Stimulated activated CD4-positive, alpha-beta T cell treated with anti-CD3 and anti-CD28 coated beads, Interleukin-15, amount 100 ng/mL, for 48 hours (primary cell): Measurements from ENCODE around the gene PUS1.
A peak's percentile ranks its signal among the peaks of the same experiment; 100 is the strongest.
"Not testable (repeated sequence)": the region's sequence is repeated elsewhere in the genome, so short reads cannot be mapped to it uniquely, and the experiment has no call there.

Source experiments
- DNase-seq, 2 donors: peaks; one replicate each; pipeline ENCODE4 v3.0.0-alpha.2; 2020; ENCODE audit warnings: low read depth in 2 of 2

The PUS1 gene

DNA sequence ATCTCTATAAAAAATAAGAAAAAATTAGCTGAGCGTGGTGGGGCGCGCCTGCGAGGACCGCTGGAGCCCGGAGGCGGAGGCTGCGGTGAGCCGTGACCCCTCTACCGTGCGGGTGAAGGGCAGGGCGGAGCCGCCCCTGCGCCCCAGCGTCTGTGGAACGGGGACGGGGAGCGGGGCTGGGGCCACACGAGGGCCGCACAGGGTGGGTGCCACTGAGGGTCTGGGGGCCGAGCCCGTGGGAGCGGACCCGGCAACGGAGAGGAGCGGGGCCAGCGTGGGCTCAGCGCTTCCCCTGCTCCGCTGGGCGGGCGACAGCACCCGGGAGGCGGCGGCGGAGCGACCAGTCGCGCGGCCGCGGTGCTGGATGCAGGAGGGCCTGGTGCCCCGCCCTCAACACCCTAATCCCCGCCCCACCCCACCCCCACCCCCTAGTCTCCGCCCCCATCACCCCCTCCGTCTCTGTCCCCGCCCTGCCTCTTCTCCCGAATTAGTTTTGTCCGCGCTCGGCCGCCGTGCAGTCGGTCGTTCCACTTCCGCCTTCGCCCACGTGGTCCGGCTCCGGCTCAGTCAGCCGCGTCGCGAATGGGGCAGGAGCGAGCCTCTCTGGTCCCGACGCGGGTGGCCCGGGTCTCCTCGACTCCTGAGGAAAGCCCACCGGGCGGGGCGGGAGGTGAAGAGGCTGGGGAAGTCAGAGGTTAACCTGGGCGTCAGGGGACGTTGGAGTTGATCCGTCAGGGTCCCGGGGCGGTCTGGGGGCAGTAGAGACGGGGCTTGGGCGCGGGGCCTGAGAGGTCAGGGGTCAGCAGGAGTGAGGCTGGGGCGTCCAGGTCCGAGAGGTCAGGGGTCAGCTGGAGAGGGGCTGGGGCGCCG is at the start of gene PUS1:
Gene PUS1, plus strand, starts transcription at position 566 of the 870 bp plus-strand sequence. CDS start 447 bp downstream, outside the sequence.
- peak; percentile 90 to 91 for DNase-seq

DNA sequence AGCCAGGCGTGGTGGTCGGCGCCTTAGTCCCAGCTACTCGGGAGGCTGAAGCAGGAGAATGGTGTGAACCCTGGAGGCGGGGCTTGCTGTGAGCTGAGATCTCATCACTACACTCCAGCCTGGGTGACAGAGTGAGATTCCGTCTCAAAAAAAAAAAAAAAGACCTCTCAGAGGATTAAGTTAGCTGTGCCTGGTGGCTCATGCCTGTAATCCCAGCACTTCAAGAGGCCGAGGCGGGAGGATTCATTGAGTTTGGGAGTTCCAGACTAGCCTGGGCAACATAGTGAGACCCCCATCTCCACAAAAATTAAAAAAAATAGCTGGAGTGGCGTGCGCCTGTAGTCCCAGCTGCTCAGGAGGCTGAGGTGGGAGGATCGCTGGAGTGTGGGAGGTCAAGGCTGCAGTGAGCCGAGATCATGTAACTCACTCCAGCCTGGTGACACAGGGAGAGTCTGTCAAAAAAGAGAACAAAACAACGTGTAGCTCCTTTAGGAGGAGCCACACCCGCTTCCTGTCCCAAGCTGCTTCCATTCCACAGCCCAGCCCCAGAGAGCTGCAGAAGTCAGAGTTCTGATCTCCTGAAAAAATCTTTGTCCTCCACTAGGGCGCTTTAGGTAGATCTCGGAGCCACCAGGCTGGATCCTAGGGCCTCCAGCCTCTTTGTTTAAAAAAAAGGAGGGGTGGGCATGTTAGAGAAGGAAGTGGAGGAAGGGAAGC is 46.1 kb upstream of the PUS1 start:
- no peak for DNase-seq

DNA sequence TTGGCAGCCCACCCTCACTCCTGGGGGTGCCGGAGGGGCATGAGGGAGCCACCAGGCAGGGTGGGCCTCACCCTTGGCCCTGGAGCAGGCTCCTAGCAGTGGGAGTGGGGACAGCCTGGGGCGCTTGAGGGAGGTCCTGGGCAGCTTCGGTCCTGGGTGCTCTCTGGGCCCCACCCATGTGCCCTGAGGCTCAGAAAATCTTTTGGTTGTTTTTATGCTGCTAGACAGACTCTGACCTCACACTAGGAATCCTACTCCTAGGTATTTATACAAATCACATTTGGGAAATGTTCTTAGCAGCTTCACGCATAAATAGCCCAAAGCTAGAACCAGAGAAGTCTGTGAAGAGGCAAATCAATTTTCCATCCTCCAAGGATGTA is 45.6 kb upstream of the PUS1 start:
- DNase-seq = no peak

DNA sequence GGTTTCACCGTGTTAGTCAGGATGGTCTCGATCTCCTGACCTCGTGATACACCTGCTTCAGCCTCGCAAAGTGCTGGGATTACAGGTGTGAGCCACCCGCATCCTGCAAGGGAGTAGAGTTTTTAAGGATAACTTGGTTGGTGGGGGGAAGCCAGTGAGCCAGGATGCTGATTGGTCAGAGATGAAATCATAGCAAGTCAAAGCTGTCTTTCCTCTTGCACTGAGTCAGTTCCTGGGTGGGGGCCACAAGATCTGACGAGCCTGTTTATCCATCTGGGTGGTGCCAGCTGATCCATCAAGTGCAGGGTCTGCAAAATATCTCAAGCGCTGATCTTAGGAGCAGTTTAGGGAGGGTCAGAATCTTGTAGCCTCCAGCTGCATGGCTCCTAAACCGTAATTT is 44.0 kb upstream of the PUS1 start:
- not testable (repeated sequence) for DNase-seq

DNA sequence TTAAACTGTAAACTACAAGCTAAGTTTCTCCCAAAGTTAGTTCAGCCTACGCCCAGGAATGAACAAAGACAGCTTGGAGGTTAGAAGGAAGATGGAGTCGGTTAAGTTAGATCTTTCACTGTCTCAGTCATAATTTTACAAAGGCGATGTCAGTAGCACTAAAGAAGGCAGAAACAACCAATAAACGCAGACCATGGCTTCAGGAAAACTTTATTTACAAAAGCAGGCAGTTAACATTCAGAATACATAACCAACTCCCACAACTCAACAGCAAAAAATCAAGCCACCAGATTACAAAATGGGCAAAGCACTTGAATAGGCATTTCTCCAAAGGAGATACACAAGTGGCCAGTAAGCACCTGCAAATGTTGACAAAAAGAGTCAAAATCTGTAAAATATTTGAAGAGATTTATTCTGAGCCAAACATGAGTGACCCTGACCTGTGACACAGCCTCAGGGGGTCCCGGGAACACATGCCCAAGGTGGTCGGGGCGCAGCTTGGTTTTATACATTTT is 43.5 kb upstream of the PUS1 start:
- no peak for DNase-seq

DNA sequence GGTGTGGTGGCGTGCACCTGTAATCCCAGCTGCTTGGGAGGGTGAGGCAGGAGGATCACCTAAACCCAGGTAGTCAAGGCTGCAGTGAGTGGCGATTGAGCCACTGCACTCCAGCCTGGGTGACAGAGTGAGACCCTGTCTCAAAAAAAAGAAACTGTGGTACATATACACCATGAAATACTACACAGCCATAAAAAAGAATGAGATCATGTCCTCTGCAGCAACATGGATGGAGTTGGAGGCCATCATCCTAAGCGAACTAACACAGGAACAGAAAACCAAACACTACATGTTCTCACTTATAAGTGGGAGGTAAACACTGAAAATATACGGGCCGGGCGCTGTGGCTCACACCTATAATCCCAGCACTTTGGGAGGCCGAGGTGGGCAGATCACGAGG is 37.4 kb upstream of the PUS1 start:
- not testable (repeated sequence) for DNase-seq

DNA sequence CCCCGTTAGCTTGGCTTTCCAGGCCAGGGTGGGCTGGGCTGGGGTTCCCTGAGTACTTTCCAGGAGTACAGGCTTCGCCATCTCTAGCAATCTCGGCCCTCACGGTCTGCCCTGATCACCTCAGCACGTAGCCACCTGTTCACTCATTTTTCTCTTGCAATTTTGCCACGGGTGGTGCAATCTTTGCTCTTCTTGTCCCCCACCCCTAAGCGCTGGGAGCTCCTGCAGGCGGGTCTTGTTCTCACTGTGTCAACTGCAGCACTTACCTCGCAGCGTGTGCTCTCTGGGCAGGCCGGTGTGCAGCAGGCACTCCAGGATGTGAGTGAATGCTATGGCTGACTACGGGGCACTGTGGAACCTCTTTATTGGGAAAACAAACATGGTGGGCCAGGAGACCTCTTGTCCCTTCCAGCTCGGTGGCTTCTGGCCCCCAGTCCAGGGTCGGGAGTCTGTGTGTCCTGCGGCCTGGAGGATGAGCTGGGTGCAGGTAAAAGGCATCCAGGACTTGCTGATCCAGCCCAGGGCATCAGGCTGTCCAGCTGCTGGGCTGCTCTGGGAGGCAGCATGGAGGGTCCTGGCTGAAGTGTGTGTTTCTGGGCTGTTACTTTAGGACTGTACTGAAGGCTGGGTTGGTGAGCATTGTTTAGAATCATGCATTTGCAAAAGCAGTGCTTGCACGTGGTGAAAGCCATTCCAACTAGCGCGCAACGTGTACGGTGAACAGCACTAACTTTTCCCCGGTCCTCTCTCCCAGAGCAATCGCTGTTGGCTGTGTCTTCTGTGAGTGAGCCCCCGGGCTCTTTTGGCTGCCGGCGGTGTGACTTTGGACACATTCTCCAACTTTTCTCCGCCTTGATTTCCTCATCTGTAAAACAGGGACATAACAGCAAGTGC is 36.1 kb upstream of the PUS1 start:
- no peak for DNase-seq

DNA sequence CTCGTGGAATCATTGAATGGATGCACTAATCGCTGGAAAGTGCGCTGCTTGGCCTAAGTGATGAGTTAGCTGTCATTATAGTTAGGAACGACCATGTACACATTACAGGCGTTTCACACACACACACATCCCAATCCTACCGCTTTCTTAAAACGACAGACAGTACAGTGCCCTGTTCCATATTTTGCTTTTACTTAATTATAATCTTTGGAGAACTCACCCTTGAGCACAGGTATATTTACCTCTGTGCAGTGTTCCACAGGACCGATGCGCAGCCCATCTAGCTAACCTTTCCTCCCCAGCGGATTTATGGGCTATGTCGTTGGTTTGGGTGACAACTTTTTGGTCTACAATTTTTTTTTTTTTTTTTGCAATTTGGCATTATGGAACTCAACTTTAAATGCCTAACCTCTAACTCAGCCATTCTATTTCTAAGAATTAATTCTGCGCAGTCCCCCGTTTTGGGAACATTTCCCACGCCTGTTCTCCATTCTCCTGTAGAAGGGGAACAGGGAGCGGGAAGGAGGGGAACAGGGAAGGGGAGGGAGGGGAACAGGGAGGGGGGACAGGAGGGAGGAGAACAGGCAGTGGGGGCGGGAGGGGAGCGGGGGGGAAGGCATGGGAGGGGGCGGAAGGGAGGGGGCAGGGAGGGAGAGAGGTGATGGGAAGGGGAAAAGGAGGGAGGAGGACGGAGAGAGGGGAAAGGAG is 35.3 kb upstream of the PUS1 start:
- DNase-seq = no peak

DNA sequence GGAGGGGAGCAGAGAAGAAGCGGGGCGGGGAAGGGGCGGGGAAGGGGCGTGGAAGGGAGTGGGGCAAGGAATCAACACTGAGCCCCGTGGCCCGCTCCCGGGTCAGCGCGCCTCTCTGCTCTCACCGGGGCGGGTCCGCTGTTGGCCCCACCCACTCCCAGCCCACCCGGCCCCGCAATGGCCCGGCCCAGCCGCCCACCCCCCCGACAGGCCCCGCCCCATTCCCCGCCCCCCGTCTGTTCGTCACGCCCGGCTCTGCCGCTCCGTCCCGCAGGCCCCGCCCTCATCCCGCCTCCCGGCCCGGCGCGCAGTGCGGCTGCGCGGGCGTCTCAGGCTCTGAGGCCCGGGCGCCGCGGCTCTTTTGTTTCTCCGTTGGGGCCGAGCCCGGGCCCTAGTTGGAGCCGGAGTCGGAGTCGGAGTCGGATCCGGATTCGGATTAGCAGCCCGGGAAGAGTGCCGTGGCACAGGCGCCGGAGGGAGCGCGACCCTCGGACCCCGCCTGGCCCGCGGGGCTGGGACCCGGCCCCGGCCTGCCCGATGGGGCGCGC is 34.7 kb upstream of the PUS1 start, which contains the start of gene ULK1:
Gene ULK1, plus strand, starts transcription at position 310 of the 548 bp plus-strand sequence. CDS start 380 bp downstream, outside the sequence.
- peak; percentile 73 to 92 for DNase-seq

DNA sequence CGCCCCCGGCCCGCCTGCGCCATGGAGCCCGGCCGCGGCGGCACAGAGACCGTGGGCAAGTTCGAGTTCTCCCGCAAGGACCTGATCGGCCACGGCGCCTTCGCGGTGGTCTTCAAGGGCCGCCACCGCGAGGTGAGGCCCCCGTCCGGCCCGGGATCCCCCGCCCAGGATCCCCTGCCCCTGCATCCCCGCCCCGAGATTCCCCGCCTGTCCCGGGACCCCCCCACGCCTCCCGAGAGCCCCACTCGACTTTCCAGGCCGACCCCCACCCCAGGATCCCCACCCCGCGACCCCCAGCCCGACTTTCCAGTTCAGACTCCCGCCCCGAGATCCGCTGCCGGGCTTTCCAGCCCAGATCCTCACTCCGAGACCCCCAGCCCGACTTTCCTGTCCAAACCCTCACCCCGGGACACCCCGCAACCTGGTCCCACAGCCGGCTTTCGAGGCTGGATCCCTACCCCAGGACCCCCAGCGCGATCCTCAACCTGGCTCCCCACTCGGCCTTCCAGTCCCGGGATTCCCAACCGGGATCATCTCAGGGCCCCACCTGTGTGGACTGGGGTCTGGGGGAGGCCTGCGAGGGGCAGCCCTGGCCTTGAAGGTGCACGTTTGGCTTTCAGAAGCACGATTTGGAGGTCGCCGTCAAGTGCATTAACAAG is 34.0 kb upstream of the PUS1 start:
- DNase-seq = no peak

DNA sequence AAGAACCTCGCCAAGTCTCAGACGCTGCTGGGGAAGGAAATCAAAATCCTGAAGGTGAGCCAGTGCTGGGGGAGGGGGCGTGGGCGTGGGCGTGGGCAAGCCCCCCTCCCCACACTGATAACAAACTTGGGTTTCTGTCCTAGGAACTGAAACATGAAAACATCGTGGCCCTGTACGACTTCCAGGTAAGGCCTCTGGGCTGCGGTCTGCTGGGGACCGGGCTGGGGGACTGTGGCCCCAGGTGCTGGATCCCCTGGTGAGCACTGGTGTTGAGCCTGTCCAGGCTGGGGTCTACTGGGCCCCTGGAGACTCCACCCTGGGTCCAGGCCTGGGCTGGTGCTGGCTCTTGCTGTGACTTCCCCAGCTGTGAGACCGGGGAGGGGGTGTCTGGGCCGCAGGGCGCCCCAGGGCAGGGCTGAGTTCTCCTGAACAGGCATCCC is 33.4 kb upstream of the PUS1 start:
- no peak for DNase-seq

DNA sequence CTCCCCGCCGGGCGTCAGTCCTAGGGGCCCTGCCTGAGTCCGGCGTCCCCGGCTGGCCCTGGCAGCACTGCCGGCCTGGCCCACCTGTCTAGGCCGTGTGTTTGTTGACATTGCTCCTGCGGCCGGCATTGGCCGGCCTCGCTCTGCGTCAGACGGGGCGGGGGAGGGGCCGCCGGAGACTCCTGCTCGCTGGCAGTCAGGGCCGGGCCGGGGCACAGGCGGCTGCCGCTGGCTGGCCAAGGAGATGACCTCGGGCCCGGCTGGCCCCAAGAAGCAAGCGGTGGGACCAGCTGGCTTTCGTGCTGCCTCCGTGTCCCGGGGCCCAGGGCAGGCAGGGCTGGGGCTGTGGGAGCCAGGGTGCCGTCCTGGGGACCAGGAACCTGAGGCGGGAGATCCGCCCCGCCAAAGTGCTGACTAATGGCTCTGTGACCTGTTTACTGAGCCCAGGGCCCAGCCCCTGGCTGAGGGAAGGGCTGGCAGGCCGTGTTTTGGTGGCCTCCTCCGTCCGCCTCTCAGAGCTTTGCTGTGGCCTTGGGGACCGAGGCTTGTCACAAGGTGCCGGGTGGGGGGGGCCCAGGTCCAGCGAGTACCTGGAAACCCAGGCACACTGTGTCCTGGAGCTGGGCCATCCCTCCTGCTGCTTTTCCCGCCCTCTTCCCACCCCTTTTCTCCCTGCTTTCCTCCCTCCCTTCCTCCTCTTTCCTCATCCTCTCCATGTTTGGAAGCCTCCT is 32.8 kb upstream of the PUS1 start:
- peak; percentile 35 to 59 for DNase-seq

DNA sequence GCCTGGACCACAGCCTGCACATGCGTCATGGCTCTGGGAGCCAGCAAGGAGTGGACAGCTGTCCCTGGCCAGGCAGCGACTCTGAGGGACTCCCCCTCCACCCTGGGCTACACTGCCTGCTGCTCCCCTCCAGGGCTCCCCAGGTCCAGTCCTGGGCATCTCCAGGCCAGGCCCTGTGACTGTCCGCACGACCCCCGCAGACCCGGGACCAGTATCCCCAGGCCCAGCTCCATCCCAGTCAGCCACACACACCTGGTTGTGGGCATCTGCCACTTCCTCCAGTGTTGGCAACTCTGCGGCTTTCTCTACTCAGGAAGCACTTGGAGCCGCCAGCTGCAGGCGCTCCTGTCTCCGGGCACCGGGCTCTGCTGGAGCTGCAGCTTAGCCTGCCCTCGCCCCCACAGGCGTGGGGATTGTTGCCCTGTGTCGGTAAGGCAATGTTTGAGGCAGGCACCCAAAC is 32.2 kb upstream of the PUS1 start:
- no peak for DNase-seq

DNA sequence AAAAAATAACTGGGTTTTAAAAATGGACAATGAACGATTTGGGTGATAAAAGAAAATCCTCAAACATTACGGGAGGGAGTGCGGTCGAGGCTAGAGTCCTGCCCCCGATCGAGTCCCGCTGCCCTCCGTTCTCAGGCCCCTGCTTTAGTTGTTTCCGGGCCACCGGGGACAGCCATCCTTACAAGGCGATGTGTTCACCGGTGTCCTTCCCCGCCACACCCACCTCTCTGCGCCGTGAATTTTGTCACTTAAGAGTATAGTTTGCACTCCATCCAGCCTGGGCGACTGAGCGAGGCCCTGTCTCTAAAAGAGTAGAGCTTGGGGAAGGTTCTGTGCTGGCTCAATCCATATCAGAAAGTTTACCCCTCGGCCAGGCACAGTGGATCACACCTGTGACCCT is 31.8 kb upstream of the PUS1 start:
- no peak for DNase-seq

DNA sequence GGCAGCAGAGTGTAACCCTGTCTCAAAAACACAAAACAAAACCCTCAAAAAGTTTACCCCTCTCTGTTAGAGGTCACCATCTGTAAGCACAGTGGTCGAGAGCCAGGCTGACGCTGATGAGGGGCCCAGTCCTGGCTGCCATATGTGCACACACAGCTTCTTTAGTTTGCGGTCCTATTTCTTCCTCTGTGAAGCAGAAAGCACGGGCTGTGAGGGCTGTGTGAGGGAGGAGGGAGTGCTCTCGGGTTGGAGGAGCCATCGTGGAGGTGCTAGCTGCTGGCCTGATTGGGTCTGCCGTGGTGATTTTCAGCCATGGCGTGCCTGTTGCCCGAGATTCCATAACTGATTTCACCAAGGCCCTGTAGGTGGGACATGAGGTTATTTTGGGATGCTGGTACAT is 31.2 kb upstream of the PUS1 start:
- no peak for DNase-seq

DNA sequence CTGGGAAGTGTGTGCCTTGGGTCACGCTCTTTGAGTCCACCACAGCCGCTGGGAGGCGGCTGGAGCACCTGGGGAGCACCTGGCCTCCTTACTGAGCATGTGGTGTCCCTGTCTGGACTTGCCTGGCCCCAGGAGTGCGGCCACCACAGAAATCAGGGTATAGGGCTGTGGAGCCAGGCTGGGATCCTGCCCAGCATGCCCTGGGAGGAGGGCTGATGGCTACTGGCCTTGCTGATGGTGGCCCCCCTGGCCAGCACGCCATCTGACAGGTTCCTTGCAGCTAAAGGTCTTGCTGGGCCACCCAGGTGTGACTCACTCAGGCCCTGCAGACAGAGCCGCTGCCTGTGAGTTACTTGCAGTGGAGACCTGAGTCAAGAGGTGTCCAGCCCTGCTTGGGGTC is 28.7 kb upstream of the PUS1 start:
- no peak for DNase-seq

DNA sequence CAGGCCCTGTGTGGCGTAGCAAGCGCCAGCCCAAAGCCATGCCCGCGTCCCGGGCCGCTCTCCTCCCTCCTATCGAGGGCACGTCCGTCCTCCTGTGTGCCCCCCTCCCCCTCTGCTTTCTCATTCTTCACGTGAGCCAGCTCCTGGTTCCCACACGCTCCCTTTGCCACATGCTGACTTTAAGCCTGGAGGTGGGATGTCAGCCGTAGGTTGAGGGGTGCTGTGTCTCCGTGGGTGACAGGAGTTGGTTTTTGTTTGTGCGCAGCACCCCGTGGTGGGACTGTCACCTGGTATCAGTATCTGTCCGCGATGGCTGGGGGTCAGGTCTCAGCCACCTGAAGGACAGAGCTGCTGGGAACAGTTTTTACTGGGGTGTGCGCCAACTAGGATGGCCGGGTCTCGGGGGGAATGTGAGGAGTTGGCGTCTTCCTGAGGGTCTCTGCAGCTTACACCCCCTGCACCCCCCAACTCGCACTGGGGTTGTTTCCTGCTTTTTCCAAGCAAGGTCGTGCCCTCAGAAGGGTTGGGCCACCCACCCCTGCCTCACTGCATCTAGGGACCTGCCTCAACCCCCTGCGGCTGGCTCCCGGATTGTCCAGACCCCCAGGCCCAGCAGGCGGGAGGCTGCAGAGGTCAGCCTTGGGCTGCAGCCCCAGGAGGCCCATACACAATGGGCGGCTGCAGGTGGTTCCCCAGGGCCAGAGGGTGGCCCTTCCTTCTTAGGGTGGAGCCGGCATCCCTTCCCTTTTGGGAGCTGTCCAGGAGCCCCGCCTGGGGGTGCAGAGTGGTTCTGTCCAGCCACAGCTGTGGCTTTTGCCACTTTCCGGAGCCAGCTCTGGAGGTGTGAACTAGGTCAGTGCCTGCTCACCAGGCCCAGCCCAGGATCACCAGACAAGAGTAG is 27.4 kb upstream of the PUS1 start:
- no peak for DNase-seq
